ENCODE results near the gene XYLT1.

Gene XYLT1

DNA sequence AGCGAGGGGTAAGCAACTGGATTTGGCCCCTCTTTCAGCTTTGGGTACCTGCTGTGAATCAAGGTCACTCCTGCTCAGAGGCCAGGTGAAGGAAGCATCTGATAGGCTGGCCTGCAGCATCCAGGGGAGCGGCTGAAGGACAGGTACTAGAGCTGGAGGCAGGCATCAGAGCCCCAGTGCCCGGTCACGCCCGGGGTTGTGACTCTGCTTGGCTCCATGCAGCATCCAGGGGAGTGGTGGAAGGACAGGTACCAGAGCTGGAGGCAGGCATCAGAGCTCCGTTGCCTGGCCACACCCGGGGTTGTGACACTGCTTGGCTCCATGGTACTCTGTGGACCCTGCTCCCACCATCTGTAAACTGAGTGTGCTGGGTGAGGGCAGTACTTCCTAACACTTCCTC is 189.7 kb downstream of the XYLT1 start:
- no peak for DNase-seq (ENCODE audit: low read depth)

DNA sequence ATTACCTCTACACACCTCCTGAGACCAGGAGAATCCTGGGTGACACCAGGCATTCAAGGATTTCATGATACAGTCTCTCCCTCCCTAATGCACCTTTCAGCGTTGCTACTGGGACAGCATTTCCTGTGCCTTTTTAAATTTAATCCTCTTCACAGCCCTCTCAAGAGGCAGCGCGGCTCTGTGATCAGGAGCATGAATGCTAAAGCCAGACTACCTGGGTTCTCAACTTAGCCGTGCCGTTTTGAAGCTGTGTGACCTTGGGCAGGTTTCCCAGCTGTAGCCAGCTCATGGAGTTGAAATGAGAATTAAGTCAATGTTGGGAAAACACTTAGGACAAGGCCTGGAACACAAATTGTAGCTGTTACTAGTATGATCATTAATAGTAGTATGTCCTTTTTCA is 191.8 kb downstream of the XYLT1 start:
- no peak for DNase-seq (ENCODE audit: low read depth)

DNA sequence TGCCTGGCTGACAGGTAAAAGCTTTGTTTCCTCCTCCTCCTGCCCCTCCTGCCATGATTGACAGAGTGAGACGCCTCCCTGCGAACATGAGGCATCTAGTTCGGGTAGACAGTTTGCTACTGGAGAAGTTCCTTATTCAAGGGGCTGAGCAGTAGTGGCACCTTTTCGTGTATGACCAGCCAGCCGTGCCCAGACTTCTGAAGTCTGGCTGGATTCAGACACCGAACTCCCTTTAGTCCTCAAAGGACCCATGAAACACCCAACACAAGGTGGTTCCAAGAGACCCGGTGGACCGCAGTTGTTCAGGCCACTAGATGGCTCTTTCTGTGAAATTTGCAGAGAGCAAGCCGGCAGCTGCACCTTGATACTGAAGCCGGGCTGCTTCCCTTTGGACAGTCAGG is 192.8 kb downstream of the XYLT1 start:
- DNase-seq (ENCODE audit: low read depth) = no peak

DNA sequence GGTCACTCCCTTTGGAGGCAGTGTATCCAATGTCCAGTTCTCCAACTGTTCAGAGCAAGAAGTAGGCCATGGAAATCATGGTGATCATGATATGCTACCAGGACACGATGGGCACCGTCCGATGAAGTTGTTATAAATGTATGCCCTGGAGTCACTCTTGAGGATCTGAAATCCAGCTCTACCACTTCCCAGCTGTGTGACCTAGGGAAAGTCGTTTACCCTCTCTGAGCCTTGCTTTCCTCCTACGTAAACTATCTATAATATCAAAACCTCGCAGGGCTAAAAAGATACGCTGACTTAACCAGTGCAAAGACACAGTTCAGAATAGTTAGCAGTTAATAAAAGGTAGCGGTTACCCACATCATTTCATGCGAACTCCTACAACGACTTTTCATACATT is 194.2 kb downstream of the XYLT1 start:
- DNase-seq (ENCODE audit: low read depth) = no peak

DNA sequence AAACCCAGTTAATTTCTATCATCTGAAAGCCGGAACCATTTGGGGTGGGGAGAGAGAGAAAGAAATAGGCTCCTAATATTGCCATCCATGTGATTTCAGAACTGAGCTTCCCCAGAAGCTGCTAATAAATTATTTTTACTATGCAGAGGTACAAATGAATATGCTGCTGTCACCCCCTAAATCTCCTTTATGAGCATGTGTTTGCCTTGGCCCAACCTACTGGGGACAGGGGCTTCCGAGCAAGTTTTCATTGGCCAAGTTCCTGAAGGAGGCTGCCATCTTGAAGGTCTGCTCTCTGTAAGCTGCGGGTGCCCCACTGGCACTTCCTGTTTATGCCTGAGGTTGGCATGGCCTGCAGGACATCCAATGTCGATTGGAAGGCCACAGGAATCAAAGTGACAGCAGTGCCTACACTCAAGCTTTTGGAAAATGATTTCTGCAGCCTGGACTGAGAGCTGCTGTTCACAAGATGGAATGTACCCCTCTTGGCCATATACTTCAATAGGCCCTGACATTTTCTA is 194.7 kb downstream of the XYLT1 start:
- DNase-seq (ENCODE audit: low read depth) = no peak

DNA sequence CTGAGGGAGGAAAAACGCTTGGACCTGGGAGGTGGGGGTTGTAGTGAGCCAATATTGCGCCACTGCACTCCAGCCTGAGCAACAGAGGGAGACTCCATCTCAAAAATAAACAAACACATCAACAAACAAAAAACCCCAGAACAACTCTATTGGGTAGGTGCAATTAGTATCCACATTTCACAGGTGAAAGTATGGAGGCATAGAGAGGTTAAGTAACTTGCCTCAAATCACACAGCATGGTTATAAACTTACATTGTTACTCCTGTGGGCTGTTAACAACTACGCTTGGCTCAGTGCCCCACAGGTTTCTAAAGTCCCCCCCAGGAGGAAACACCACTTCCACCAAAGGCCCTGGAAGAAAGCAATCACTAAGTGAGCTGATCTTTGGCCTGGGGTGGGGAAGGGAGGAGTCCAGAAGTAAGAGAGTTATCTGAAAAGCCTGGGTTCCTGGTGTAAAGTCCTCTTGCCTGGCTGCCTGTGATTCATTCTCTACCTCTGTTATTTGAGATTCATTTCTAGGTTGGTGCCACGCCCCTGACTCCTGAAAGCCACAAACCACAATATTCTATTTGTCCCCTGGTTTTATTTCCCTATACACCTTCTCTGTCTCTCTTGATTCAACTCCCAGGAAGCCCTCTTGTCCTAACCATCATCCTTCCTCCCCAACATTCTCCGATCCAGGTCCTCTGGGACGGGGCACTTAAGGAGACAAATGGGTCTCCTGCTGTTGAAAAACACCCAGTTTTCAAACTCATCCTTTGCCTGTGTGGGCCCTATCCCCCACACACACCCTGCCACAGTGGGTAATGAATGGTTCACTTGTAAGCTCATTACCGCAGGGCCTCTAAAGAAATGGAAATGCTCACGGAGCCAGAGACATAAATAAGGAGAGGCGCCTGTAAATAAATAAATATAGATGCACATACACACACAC is 195.4 kb downstream of the XYLT1 start:
- no peak for DNase-seq (ENCODE audit: low read depth)

DNA sequence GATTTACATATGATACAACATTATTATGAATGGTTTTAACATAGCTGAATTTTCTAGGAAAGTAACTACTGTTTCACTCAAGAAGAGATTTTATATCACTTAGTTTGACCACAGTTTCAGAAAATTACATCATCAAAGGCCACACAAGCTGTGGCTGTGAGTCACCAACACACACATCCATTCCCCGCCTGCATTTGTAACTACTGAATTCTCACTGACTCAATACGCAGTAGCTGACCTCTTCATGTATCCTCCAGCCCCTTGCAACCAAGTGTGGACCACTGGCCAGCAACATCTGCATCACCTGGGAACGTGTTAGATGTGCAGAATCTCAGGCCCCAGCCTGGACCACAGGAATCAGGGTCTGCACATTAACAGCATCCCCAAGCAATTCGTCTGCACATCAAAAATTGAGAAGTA is 197.6 kb downstream of the XYLT1 start:
- DNase-seq (ENCODE audit: low read depth) = no peak

DNA sequence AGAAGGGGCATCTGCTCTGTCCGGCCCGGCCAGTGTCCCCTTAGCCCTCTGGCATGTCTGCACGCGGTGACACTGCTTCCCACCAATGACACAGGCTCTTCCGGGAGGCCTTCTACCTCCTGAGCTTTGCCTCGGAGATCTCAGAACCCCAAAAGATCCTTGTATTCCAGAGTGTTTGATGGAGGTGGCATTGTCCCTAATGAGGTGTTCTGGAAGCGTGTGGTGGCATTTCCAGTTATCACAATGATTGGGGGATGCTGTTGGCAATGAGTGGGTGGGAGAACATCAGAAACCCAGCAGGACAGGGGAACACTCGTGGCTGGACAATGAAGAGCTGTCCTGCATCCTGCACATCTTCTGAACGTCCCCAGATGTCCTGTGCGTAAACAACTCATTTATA is 198.0 kb downstream of the XYLT1 start:
- DNase-seq (ENCODE audit: low read depth) = no peak

DNA sequence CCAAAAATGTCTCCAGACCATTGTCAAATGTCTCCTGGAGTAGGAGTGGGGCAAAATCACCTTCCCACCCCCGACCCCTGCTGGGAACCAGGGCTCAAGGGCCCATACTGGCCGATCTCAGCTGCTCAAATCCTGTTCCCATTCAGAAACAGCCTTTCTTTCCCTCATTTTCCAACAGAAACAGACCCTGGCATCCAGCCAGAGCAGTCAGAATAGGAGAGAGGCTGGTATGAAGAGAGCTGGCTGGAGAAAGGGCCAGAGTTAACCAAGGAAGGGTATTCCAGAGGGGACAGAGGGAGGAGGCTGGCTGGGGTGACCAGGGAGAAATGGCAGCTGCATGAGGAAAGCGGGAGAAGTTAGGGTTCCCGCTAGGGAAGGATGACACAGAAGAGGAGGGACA is 199.1 kb downstream of the XYLT1 start:
- DNase-seq (ENCODE audit: low read depth) = no peak

DNA sequence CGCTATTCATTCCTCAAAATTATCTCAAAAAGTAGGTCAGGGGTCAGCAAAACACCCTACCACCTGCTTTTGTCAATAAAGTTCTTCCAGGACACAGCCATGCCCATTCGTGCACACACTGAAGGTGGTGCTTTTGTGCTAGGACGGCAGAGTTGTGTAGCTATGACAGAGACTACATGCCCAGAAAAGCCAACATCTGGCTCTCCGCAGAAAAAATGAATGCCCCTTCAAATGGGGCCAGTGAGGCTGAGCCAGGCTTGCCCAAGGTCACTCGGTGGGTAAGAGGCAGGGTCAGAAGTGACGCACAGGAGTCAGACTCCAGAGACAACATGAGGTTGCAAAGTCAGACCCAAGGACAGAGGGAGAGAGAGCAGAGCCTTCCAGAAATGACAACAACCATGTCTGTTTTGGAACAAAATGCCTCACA is 200.1 kb downstream of the XYLT1 start:
- no peak for DNase-seq (ENCODE audit: low read depth)

DNA sequence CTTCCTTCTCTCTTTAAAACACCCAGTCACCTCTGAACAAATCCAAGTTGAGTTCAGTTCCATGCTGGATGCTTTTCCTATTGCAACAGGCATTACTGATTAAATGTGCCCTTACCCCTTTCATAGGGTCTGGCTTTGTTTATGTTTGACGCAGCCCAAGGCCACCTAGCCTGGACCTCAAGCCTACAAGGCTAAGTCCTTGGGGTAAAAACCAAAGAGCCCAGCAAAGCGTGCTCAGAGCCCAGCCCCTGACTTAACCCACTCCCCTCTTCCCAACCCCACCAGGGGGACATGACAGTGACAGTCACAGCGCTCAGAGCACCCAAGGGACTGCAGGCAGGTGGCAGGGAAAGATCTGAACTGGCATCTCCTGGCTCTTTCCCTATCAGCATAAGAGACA is 200.6 kb downstream of the XYLT1 start:
- no peak for DNase-seq (ENCODE audit: low read depth)

DNA sequence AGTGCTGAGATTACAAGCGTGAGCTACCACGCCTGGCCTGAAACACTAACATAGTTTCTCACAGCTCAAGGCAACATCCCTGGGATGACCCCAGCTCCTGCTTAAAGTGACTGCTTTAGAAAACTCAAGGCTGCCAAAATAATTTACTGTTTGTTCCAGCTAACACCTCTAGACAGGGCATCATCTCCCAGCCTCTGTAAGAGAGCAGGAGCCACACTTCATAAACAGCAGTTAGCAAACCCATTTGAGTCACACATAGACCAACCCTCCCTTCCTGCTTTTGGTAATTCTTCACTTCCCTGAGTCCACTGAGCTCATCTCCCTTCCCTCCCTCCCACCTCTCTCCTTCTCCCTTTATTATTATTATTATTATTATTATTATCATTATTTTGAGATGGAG is 201.3 kb downstream of the XYLT1 start:
- no peak for DNase-seq (ENCODE audit: low read depth)

DNA sequence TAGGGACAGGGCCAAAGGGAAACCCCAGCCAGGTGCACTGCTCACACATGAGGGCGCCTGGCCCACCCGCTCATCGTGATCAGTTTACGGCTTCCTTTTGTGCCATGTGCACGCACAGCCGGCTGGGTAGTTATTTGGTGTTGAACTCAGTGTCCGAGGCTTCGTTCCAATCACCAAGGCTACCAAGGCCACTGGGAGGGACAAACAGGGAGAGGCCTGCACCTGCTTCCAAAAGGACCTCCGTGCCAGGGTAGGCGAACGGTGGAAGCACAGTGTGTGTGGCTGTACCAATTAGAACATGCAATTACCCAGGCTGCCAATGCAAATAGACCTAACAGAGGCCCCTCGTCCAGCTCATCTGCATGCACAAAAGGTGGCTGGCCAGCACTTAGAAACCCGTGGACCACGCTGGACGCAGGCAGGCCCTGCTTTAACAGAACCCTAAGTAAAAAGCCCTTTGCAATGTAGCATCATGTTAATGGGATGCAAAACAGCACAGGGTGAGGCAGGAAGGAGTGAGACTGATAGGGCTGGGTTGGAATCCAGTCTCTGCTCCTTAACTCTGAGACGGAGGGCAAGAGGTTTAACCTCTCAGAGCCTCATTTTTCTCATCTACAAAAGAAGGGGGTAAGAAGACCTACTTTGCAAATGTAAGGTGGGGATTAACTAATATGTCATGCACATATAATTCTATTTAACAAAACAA is 204.0 kb downstream of the XYLT1 start:
- no peak for DNase-seq (ENCODE audit: low read depth)

DNA sequence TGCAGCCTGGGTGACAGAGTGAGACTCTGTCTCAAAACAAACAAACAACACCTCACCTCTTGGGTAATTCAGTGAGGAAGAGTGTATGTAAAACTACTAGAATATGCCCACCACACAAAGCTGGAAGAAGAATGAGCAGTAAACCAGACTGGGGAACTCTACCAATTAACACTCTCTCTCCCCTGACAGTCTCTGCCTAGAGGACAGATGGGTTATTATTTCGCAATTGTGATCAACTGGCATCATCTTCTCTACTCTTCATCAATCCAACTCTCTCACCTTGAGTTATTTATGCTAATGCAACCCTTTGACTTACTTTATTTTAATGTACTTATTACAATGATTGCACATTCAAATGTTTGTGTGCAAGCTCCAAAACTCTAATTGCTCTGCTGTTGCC is 205.6 kb downstream of the XYLT1 start:
- no peak for DNase-seq (ENCODE audit: low read depth)

DNA sequence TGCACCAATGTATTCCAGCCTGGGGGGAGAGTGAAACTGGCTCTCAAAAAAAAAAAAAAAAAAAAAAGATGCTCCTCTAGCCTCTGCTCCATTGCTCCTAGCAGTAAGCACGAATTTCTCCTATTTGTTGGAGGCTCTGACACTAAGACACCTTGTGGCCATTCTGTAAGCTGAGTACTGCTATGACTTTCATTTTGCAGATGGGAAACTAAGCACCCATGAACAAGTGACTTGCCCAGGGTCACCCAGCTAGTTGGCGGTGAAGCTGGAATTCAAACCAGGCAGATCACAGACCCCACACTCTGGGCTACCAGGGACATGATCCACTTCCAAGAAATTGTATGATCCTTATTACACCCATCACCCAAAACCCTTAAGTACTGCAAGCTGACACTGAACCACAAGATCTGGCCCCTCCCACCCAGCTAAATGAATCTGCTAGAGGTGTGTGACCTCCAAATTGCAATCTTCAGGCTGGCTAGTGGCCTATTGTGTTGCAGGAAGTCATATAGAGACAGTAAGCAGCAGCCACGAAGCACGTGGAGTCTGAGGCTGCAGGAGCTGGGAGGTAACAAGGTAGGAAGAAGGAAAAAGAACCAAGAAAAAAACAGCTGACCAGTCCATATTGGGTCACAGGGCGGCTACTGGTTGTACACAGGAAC is 209.4 kb downstream of the XYLT1 start:
- no peak for DNase-seq (ENCODE audit: low read depth)

DNA sequence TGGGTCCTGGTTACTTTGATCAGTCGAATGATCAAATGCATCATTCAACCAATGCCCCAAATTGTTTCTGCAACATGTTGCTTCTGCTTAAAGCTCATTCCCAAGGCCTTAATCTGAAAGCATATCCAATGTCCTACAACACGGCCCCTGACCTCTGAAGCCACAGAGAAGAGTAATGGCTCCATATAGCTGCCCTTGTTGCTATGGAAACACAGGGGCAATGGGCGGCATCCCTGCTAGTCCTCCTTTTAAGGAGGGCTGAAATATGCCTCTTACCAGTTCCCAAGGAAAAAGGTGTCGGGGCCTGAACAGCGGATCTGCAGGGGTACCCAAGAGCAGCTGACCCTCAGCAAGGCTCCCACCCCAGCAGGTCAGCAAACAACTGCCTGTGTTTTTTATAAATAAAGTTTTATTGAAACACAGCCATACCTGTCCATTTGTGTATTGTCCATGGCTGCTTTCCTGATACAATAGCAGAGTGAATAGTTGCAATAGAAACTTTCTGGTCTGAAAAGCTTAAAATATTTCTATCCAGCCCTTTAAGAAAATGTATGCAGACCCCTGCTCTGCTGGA is 210.4 kb downstream of the XYLT1 start:
- no peak for DNase-seq (ENCODE audit: low read depth)

DNA sequence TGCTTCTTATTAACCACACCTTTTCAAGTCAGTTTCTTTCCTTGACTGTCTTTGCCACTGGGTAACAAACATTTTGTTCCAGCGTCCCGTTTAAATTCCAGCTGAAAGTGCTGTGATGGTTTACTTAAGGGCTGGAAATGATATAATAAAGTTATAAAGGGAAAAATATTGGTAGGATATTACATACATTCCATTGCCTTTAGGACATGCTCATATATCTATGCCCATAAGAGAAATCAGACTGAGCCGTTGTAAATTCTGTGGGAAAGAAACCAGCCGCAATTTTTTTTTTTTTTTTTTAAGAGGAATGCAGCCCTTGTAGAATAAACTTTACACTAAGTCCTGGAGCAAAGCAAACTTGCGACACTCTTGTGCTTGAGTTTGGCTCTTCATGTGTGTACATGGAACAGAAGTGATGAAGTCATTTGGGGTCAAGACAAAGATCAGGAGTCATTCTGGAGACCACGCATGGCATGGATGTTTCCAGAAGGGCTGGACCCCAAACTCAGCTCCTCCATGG is 210.9 kb downstream of the XYLT1 start:
- DNase-seq (ENCODE audit: low read depth) = no peak

DNA sequence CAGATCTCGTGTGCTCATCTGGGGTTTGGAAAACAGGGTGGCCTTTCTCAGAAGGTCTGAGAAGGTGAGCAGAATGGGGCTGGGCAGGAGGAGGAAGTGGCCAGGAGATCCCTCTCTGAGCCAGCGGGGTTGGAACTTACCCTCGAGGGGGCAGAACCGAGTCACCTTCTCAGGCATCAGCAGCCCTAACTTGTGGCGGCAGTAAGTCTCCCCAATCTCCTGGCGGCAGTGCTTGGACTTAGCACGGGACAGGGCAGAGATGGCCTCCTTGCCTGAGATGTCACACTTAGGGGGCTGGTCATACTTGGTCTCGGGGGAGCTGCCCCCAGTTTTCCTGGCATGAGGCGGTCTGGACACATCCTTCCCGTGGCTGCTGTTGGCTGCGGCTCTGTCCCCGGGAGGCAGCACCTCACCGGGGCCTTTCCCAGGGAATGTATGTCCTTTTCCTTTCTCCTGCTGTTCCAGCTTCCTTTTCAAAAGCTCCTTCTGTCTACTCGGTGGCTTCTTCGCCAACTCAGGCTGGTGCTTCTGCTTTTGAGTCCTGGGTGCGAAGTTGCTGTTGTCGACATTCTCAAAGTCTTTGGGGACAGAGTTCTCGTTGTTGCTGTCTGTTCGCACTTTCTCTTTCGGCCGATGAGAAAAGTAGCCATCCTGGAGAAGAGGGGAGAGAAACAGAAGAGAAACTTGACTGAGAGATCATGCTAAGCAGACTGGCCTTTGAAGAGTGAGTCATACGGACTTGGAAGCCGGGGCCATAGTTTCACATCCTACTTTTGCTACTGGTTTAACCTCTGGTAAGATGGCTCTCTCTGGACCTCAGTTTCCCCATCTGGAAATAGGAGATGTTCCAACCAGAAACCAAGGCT is 211.7 kb downstream of the XYLT1 start:
- no peak for DNase-seq (ENCODE audit: low read depth)

DNA sequence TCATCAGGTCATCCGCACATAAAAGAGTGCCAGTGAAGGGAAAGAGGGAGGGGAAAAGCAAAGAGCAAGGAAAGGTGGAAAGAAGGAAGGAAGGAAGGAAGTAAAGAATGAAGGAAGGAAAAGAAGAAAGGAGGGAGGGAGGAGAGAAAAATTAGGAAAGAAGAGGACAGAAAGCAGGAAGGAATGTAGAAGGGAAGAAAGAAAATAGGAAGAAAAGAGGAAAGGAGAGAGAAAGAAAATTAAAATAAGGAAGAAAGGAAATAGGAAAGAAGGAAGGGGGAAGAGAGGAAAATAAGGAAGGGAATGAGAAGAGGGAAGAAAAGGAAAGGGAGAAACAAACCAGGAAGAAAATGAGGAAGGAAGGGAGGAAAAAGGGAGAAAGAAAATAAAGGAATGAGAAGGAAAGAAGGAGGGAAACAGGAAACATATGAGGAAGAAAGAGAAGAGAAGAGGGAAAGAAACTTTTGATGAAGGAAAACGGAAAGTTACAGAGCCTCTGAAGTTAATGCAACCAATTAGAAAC is 212.6 kb downstream of the XYLT1 start:
- DNase-seq (ENCODE audit: low read depth) = no peak

DNA sequence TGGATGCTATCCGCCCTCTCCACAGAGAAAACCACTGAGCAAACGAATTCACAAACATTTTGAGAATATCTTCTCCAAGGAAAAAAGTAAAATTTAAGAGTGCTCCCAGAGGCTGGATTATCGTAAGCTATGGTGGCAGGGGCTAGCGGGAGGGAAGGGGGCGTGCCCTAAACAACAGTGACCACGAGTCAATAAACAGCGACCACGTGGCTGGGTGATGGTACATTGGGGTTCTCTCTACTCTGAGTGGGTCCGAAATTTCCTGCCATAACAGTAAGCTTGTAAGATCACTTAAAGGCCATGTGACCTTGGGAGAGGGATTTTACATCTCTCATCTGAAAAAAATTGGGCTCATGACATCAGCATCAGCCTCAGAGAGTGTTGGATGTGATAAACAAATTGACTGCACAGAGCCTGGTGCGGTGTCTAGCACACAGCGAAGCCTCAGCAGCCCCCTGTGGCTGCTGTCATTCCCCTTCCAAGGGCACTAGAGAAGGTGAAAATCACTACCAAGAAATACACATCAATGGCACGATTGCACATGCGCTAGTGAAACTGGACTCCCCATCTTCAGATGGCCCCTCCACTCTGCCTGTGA is 213.2 kb downstream of the XYLT1 start:
- no peak for DNase-seq (ENCODE audit: low read depth)

Data from stimulated activated CD8-positive, alpha-beta memory T cell treated with anti-CD3 and anti-CD28 coated beads, Interleukin-15, amount 100 ng/mL, for 24 hours (primary cell).